Right ventricle myocardium inferior (tissue), 1 donor: ENCODE results near the gene TNFSF8. TPM values are rescaled to one million over a fixed set of nuclear protein-coding genes. Genes with fewer than 3 reads are reported as not detected.

ENCODE experiments used
- ATAC-seq: fragments of 200-7000 bp; cut with Tn5 transposase; one replicate; pipeline ENCODE4 v1.9.1; 2020; ENCODE audit warnings: mild to moderate bottlenecking, moderate library complexity
- DNase-seq: peaks from one replicate; pipeline ENCODE4 v3.0.0; 2021; ENCODE audit errors: missing footprints
- intact Hi-C: fragments of 100-400 bp; cut with DNase I; formaldehyde crosslinking; loops from one replicate; pipeline ENCODE4 v1.11.0; 2022
- total RNA-seq: library from RNA; stranded (reverse); fragmentation: NEBNext Ultra II Directional; extraction: Animal tissue kit (Norgen Biotek cat#: 25700); gene quantifications from one replicate; pipeline ENCODE4 v1.2.1, GENCODE V29; 2021
- donor health status: DM: no; HTN: yes; CAD: no; lungs with severe emphysema.

TNFSF8 gene
- total RNA-seq, 1 donor from 2014 or later, result 0.57 TPM

DNA sequence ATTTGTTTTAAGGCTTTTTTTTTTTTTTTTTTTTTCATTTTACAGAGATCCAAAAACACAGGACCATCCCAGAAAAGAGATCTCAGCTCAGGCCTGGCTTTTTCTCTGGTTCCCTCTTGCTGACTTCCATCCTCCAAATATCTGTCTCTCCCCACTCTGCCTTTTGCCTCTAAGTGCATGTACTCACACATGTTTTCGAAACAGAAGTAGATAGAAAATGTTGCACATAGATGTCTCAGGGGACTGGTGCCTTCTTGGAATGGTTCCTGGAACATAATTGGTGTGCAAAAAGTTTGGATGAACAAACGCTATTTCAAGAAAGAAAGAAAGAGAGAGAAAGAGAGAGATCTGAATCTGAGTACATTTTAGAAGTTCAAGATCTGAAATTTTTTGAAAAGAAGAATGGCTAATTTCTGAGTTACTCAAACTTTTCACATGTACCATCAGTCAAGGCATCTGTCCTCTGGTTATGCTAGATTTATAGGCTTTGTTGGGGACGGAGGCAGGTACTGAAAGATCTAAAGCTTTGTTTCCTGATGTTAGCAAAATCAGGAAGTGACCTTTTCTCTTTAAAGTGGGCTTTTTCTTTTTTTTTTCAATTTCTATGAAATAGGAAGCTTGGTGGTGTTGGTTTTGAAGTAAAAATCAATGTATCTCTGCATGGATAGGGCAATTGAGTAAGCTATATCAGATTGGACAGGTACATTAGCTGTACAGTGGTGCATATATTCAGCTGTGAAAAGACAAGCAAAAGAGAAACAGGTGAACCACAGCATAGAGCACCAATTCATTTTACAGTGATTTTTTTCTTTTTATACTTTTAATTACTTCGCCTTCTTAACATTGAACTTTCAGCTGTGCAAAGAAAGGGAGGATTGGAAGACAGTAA, 8.5 kb upstream of the TNFSF8 start:
- ATAC-seq (peak; percentile 69), DNase-seq (no peak)
- intact Hi-C loops, result no loop called here

DNA sequence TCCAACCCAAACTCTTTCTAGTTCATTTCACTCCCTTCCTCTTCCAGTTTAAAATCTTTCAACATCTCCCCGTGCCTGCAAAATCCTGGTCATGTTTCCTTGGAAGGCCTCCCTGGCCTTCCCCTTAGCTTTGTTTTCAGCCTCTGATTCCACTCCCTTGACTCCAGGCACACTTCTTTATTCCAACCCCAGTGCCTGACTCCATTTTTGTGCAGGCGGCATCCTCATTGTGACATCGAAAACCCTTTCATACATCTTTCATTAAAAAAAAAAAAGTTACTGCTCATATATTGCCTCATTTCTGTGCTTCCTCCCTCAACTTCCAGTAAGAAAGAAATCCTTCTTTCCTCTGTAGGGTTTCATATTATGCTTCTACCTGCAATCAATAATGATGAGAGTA, 7.1 kb upstream of the TNFSF8 start:
- intact Hi-C loops, result no loop called here
- DNase-seq, result no peak
- no peak for ATAC-seq

DNA sequence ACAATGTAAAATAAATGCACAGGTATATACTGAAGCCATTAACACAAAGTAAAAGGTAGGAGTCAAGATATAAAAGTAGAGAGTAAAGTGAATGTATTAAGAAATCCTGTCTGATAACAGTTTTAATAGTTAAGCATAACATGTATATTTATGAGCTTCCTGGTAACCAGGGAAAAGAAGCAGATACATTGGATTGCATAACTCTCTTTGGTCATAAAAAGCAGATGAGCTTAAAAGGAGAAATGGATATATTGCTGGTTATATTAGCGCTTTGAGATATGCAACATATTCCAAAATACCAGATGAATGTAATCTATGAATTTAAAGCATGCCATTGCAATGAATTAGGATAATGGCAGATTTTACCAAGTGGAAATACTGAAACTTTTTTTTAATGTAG, 6.2 kb upstream of the TNFSF8 start:
- intact Hi-C loops, result no loop called here
- DNase-seq (no peak), ATAC-seq (no peak)

DNA sequence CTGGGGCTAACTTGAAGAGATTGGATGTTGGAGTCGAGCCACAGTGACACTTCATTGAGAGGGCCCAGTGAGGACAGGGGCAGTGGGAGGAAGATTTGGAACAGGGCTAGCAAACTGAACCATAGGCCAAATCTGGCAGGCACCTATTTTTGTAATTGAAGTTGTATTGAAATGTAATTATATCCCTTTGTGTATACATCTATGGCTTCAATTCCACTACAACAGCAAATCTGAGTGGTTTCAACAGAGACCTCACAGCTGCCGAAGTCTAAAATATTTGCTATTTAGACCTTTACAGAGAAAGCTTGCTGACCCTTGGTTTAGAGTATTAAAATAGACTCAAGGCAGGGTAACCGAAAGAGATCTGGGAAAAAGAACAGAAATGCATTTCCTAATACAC, 4.7 kb upstream of the TNFSF8 start:
- DNase-seq (no peak), ATAC-seq (no peak)
- intact Hi-C loops, result no loop called here

DNA sequence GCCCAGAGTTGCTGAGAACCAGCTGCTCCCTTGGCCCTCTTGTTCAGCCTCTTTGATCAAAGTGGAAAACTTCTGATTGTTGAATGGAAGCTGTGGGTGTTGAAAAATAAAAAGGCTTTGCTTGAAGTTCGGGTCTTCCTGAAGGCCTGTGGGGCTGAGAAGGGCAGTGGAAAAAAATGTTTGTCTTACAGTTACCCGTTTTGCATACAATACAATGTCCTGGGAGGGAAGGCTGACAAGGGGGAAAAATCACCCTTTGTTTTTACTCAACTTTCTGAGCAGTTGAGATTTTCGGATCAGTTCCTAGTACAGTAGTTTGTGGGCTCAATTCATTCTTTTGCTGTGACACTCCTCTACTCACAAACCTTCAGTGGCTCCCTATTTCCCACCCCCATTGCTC, 2.1 kb upstream of the TNFSF8 start:
- DNase-seq (no peak), ATAC-seq (no peak)
- intact Hi-C loops, result no loop called here

DNA sequence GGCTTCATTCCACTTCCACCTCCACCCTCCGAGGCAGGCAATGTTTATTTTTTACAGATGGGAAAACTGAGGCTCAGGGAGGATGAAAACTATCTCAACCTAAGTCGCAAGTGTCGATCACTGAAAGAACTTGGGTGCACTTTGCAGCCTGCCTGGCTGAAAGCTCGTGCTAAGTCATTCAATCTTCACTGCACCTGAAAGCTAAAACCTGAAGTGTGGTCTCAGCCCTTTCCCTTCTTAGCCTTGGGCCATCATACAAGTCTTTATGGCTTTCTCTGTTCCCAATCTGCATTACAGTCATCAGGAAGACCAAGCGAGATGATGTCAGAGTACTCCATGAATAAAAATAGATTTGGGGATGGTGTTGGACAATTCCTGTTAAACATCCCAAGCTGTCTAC, 1.0 kb upstream of the TNFSF8 start:
- ATAC-seq (no peak), DNase-seq (no peak)
- intact Hi-C loops, result no loop called here

DNA sequence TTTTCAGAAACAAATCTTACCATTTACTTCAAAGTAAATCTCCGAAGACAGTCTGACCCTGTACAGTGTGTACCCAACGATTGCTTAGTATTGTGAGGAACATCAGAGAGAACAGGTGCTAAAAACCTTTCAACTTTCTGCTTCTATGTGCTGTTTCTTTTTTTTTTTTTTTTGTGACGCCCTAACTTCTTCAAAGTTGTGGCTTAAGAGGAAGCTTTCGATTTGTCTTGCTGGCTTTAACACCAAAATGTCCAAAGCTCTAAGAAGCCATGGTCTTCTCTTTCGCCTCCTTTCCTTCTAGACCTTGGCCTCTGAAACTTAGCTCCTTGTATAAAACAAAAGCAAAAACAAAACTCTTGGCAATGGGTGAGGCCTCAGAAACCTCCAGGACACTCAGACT, 1.2 kb downstream of the TNFSF8 start:
- no peak for DNase-seq
- no peak for ATAC-seq
- intact Hi-C loops, result no loop called here

DNA sequence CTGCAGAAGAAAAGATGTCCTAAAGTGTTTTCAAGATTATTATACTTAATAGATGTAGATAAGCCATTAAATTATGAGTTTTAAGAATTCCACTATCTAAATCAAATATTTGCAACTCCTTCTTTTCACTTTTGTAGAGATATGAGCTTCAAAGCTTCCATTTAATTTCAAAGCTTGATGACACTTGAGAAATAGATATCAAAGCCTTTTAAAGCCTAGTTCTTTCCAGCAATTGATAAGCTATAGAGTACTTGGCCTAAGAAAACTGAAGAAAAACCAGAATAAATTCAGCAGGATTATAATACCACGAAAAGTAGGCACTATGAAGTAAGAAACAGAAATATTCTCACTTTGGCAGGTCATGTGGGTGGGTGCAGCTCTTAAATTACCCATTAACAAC, 1.7 kb downstream of the TNFSF8 start:
- DNase-seq (no peak), ATAC-seq (no peak)
- intact Hi-C loops, result no loop called here

DNA sequence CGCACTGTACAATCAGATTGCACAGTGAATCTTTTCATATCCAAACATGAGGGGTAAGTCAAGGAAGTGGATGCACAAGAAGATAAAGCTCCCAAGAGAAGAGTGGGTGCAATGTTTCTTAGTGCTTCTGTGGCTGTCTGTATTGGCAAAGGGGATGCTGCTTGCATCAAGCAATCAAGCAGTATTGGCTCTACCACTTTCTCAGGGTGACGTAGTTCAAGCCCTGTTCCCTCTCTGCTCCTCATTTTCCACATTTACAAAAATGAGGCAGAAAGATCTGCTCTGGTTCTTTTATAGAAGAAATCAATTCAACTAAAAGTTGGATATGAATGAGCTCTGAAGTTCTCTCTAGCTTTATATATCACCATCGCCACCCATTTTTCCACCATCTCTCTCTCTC, 2.3 kb downstream of the TNFSF8 start:
- intact Hi-C loops, result no loop called here
- DNase-seq, result no peak
- no peak for ATAC-seq

DNA sequence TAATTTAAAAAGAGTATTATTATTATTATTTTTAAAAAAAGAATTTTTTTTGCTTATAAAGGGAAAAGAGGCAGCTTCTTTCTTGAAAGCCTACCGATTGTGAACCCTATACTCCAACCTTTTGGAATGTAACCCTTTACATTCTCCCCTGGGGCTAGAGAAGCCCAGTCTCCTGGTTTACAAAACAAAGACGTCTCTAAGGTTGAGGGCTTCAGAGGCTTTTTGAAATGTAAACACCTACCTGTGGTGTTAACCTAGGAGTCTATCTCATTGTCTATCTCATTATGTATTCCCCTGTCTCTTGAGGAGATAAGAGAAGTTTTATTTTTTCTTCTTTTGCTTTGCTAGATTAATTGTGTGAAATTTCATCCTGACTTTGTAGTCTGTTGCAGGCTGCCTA, 4.7 kb downstream of the TNFSF8 start:
- DNase-seq (no peak), ATAC-seq (no peak)
- intact Hi-C loops, result no loop called here

DNA sequence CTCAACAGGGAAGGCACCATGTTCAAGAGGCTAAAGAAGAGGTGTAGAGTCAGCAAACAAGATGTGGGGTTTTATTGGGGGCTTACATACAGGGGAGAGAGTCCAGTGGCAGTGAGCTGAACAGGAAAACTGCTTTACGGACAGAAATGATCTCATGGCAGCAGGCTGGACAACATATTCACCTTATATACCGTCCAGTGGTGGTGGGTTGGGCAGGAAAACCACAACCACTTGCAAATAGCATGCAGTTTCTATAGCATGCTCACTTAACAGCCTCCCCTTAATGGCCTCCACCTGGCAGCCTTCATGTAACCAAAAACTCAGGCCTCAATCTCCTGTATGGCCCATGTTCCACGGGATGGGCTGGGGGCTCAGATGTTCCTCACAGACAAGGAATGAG, 5.4 kb downstream of the TNFSF8 start:
- intact Hi-C loops, result no loop called here
- DNase-seq (no peak), ATAC-seq (no peak)

DNA sequence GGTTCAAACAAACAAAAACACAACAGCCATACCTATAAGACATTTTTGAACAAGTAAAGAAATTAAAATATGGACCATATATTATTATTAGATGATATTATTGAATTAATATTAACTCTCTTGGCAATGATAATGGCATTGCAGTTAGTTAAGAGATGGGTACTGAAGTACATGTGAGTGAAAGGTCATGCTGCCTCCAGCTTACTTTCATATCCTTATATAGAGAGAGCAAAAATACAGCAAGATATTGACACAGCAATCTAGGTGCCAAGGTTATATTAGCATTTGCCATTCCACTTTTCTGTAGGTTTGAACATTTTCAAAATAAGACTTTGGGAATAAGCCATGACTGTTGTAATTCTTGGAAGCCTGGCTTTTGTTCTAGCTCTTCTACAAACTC, 6.1 kb downstream of the TNFSF8 start:
- ATAC-seq (no peak), DNase-seq (no peak)
- intact Hi-C loops, result no loop called here

DNA sequence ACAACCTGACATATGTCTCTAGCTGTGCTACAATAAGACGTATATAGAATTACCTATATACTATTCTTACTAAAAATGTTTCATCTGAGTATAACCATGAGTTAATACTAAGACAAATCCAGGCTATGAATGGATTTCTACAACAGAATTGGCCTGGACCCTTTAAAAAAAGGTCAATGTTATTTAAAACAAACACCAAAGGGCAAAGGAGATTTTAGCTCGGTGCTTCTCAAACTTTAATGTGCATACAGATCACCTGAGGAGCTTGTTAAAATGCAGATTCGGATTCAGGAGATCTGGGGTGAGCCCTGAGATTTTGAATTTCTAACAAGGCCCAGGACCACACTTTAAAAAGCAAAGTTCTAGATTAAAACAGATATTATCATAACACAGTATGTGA, 6.5 kb downstream of the TNFSF8 start:
- DNase-seq, result no peak
- intact Hi-C loops, result no loop called here
- no peak for ATAC-seq

DNA sequence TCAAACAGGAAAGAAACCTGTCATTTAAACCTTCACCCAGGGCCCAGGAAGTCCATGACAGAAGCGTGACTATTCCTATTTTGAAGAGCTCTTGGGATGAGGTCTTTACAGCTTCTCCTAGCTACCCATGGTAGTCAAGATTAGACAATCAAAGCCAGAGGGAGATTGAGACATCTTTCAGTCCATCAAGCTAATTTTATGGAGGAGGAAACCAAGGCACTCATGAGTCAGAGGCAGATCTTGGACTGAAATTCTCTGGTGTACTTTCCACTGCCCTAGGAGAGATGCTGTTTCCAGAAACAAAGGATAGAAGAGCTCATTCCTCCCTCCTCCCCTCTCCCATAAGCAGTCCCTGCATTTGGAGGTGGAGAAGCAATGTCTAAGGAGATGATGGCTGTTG, 9.2 kb downstream of the TNFSF8 start:
- ATAC-seq (no peak), DNase-seq (no peak)
- intact Hi-C loops, result no loop called here

DNA sequence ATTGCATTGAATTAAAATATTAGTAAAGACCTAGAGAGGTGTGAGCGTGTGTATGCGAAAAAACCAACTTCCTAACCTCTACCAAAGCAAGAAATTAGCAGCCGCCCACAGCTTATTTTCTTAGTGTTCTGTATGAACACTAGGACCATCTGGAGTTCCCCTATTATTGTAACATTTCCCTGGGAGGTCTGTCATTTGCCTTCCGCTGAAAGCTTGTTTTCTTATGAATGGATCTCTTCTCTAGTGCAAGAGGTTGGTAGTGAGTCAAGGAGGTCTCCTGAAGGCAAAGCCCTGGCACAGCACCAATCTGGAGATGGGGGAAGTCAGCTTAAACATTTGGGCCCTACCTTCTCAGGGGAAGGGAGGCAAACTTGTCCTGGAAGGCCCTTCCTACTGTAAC, 10.8 kb downstream of the TNFSF8 start:
- intact Hi-C loops, result no loop called here
- ATAC-seq, result no peak
- no peak for DNase-seq

DNA sequence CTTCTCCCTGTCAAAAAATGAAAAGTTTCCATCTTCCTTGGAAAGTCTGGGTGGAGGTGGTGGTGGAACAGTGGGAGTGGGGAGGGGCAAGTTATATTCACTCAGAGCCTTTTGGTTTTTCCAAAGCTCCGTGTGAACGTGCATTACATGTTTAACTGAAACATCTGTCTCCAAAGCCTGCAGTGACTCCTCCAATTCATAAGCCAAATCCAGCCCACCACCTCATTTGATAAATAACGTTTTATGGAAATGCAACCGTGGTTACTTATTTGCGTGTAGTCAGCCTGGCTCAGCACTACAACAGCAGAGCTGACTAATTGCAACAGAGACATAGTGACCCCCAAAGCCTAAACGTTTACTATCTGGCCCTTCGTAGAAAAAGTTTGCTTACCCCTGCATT, 13.9 kb downstream of the TNFSF8 start:
- DNase-seq, result no peak
- ATAC-seq, result no peak
- intact Hi-C loops, result no loop called here

DNA sequence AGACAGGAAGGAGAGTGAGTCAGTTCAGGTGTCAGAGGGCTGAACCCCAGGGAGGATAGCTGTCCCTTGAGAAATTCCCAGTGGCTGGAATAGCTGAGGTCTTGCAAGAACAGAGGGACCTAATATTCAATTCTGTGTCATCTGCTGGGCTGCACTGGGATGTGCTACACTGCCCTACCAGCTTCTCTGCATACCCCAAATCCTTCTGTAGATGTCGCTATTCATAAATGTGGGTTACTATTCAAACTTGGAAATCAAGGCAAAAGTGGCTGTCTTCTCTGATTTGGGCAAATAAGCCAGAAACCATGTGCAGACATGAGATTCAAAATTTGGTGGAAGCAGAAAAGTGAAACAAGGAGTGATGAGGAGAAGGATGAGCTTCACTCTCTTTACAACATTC, 16.3 kb downstream of the TNFSF8 start:
- DNase-seq (no peak), ATAC-seq (no peak)
- intact Hi-C loops, result loop anchor here (2.0 to 5.0 kb wide), 2 partner anchors 97 to 507 kb away; no protein-coding TSS in a partner anchor

DNA sequence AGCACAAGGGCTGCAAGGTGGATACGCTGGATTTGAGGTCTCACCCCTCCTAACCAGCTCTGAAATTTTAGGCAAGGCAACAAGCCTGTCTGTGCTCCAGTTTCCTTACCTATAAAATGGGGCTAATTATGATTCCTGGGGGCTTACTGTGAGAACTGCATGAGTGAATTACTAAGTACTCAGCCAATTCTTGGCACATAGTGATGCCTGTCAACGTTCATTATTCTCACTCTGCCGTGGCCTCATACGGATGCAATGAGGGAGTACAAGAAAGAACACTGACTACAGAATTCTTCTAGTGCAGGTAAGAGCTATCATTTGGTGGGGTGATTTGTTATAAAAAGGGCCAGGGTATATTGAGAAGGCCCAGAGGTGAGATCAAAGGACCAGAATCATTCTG, 16.7 kb downstream of the TNFSF8 start:
- DNase-seq, result no peak
- intact Hi-C loops, result loop anchor here (2.0 to 5.0 kb wide), 2 partner anchors 97 to 506 kb away; no protein-coding TSS in a partner anchor
- ATAC-seq, result no peak

DNA sequence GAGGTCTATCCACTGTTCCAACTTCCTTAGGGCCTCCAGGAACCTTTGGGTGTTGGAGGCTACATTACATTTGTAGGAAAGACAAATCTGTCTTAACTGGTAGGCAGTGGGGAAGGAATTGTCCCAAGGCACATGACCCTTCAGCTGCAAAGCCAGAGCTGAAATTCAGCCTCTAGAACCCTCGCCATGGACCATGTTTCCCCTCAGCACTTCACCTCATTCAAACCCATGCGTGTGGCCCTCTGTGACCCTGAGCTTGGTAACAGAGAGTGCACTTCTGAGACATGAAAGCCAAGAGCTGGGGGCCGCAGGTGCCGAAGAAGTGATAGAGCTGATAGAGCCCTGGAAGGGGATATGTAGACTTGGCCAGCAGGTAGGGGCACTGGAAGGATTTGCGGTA, 17.2 kb downstream of the TNFSF8 start:
- no peak for DNase-seq
- no peak for ATAC-seq
- intact Hi-C loops, result loop anchor here (5.0 kb wide), 1 partner anchor 506 kb away; no protein-coding TSS in a partner anchor

DNA sequence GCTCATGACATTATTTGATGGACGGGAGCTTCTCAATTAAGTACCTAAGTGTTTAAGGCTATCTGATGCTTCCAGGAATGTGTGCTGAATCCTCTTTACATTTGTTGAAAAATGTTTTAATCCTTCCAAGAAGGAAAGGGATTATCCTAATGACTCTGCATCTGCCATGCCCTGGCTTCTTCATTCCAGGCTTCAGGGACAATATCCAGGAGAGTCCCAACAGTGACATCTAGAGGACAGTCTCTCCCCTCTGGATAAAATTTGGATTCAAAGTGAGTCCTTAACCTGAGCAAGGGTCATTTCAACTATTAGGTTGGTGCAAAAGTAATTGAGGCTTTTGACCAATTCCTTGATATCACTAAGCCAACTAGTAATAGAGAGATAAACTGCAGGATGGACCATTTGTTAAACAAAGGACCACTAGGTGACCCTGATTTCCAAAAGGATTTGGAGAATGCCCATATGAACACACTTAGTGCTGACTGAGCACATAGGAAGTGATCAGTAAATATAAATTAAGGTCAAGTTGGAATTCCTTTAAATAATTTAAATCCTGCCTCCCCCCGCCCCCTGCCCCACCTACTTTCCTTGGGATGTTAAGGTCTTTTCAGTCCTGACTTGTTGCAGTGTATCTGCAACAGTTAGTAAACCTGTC, 19.1 kb downstream of the TNFSF8 start:
- intact Hi-C loops, result loop anchor here (5.0 kb wide), 1 partner anchor 504 kb away; no protein-coding TSS in a partner anchor
- ATAC-seq, result peak; percentile 59
- no peak for DNase-seq
